Mucosa of stomach (tissue), 1 donor: ENCODE measurements around the gene CAMSAP1.

Source experiments
- H3K27me3 ChIP-seq: one replicate; pipeline ENCODE4 v1.7.0; 2013; ENCODE audit warnings: mild to moderate bottlenecking, low read length; ENCODE audit not compliant: control insufficient read depth, insufficient read depth
- H3K36me3 ChIP-seq: one replicate; pipeline ENCODE4 v1.7.0; 2013; ENCODE audit warnings: low read length; ENCODE audit not compliant: control insufficient read depth, insufficient read depth
- H3K4me1 ChIP-seq: one replicate; pipeline ENCODE4 v1.7.0; 2013; ENCODE audit warnings: mild to moderate bottlenecking, low read length; ENCODE audit not compliant: control insufficient read depth, insufficient read depth
- H3K4me3 ChIP-seq: one replicate; pipeline ENCODE4 v1.7.0; 2013; ENCODE audit warnings: low read length
- H3K9ac ChIP-seq: one replicate; pipeline ENCODE4 v1.7.0; 2013; ENCODE audit warnings: mild to moderate bottlenecking, low read length, moderate library complexity
- H3K9me3 ChIP-seq: one replicate; pipeline ENCODE4 v1.7.0; 2013; ENCODE audit warnings: mild to moderate bottlenecking, low read length, moderate library complexity; ENCODE audit not compliant: control insufficient read depth
- donor health status: Pancreatic carcinoma.

The CAMSAP1 gene

GRCh38 chr9:135762921-135763320, 144.4 kb downstream of the CAMSAP1 start:
- H3K9ac ChIP-seq = no peak overlapping the region
- H3K36me3 ChIP-seq = no peaks in the 10 kb centered on the region
- H3K9me3 ChIP-seq = no peaks in the 10 kb centered on the region
- H3K4me1 ChIP-seq = no peaks in the 10 kb centered on the region
- H3K27me3 ChIP-seq = no peaks in the 10 kb centered on the region
- no peak overlapping the region for H3K4me3 ChIP-seq

GRCh38 chr9:135761845-135762168, 145.5 kb downstream of the CAMSAP1 start:
- no peak overlapping the region for H3K9ac ChIP-seq
- no peaks in the 10 kb centered on the region for H3K4me1 ChIP-seq
- no peaks in the 10 kb centered on the region for H3K9me3 ChIP-seq
- H3K4me3 ChIP-seq = no peak overlapping the region
- no peaks in the 10 kb centered on the region for H3K36me3 ChIP-seq
- no peaks in the 10 kb centered on the region for H3K27me3 ChIP-seq

GRCh38 chr9:135761150-135761844, 146.0 kb downstream of the CAMSAP1 start:
- no peaks in the 10 kb centered on the region for H3K27me3 ChIP-seq
- H3K9me3 ChIP-seq = no peaks in the 10 kb centered on the region

GRCh38 chr9:135760465-135760864, 146.9 kb downstream of the CAMSAP1 start:
- no peaks in the 10 kb centered on the region for H3K27me3 ChIP-seq
- no peak overlapping the region for H3K9ac ChIP-seq
- no peak overlapping the region for H3K4me3 ChIP-seq
- no peaks in the 10 kb centered on the region for H3K36me3 ChIP-seq
- H3K9me3 ChIP-seq = no peaks in the 10 kb centered on the region
- no peaks in the 10 kb centered on the region for H3K4me1 ChIP-seq

More at GRCh38 chr9:135761150-135761844, 146.0 kb downstream of the CAMSAP1 start:
- Histone ChIP-seq H3K36me3 (no peaks in the 10 kb centered on the region), H3K4me3 (no peak overlapping the region), H3K9ac (no peak overlapping the region), H3K4me1 (no peaks in the 10 kb centered on the region)

- Histone ChIP-seq H3K27me3 (no peaks in the 10 kb centered on the region), H3K4me1 (no peaks in the 10 kb centered on the region), H3K9ac (no peak overlapping the region), H3K9me3 (no peaks in the 10 kb centered on the region), H3K36me3 (no peaks in the 10 kb centered on the region), H3K4me3 (no peak overlapping the region)
Observed at GRCh38 chr9:135759676-135760300, 147.6 kb downstream of the CAMSAP1 start.

GRCh38 chr9:135758870-135759269, 148.5 kb downstream of the CAMSAP1 start:
- no peaks in the 10 kb centered on the region for H3K36me3 ChIP-seq
- no peaks in the 10 kb centered on the region for H3K9me3 ChIP-seq
- H3K4me1 ChIP-seq = no peaks in the 10 kb centered on the region
- no peak overlapping the region for H3K4me3 ChIP-seq
- H3K9ac ChIP-seq = no peak overlapping the region
- no peaks in the 10 kb centered on the region for H3K27me3 ChIP-seq
